ENCODE results near the gene SYCE3. TPM values are rescaled to one million over a fixed set of nuclear protein-coding genes. Genes with fewer than 3 reads are reported as not detected.

Gene SYCE3
- total and polyA plus RNA-seq, 2 donors (not counting 3 experiments of a cell fraction or from before 2014, with no cell fraction given): not detected

GRCh38 chr22:50570861-50571260, 8.1 kb upstream of the SYCE3 start:
- Histone ChIP-seq H3K79me2 (ENCODE audit: control insufficient read depth, insufficient read depth, low read length) (no peaks in the 10 kb centered on the region), H3K4me3 (replicated peaks in 1 of 3; ENCODE audit: insufficient read depth in 1 of 3, low read depth in 1 of 3, low read length in 3 of 3) (no peak overlapping the region), H4K20me1 (replicated peaks; ENCODE audit: control insufficient read depth, extremely low read depth, insufficient read depth, low read length) (no peaks in the 10 kb centered on the region), H3K9me1 (replicated peaks; ENCODE audit: control insufficient read depth, extremely low read depth, insufficient read depth, low read length) (no peaks in the 10 kb centered on the region), H3K4me1 (ENCODE audit: control insufficient read depth, extremely low read depth, insufficient read depth, low read length) (no peaks in the 10 kb centered on the region), H3K36me3 (ENCODE audit: control insufficient read depth in 2 of 2, extremely low read depth in 1 of 2, insufficient read depth in 2 of 2, low read length in 2 of 2) (no peaks in the 10 kb centered on the region), H3K4me2 (ENCODE audit: insufficient read depth, low read length) (no peak overlapping the region), H3K27ac (ENCODE audit: insufficient read depth, low read depth, low read length) (no peak overlapping the region), H3K9me3 (replicated peaks; ENCODE audit: control insufficient read depth, insufficient read depth, low read length) (no peaks in the 10 kb centered on the region), H3K27me3 (ENCODE audit: control insufficient read depth in 2 of 2, insufficient read depth in 2 of 2, low read length in 2 of 2) (no peaks in the 10 kb centered on the region), H3K9ac (replicated peaks; ENCODE audit: extremely low read depth, insufficient read depth, low read length) (no peak overlapping the region), H2AFZ (ENCODE audit: low read depth, low read length) (no peak overlapping the region)
- ChIA-PET POLR2A (no interaction called here), CTCF (interaction anchor here (2.5 kb wide), 1 partner anchor 8 kb away, joined by 12 read pairs; the partner anchor contains the start of gene SYCE3)
- FAIRE-seq (no peak), DNase-seq (ENCODE audit: low read depth, low spot score) (no peak)
- BruUV-seq (replicated peaks): no TSS peak
- no peak for TF ChIP-seq CTCF (IDR thresholded peaks at IDR 0.05; ENCODE audit: extremely low read depth in 1 of 2, insufficient read depth in 1 of 2, low read depth in 1 of 2, low read length in 2 of 2)
- TF ChIP-seq EZH2 (IDR thresholded peaks at IDR 0.05; ENCODE audit: borderline replicate concordance, low read depth, low read length, severe bottlenecking): no peak
- no peak for TF ChIP-seq POLR2A (IDR thresholded peaks at IDR 0.05; ENCODE audit: low read depth, low read length)
- TF ChIP-seq MYC (IDR thresholded peaks at IDR 0.05; ENCODE audit: low read depth, low read length): no peak
- dilution Hi-C loops (cut with MboI; ENCODE audit: extremely low pct_ligation_motif_present, low sequenced_read_pairs) (no loop called here), intact Hi-C loops (cut with micrococcal nuclease) (no loop called here)

GRCh38 chr22:50569896-50570535, 7.3 kb upstream of the SYCE3 start:
- no peaks in the 10 kb centered on the region for H3K36me3 ChIP-seq (ENCODE audit: control insufficient read depth in 2 of 2, extremely low read depth in 1 of 2, insufficient read depth in 2 of 2, low read length in 2 of 2)
- H3K9me3 ChIP-seq (replicated peaks; ENCODE audit: control insufficient read depth, insufficient read depth, low read length): no peaks in the 10 kb centered on the region
- H4K20me1 ChIP-seq (replicated peaks; ENCODE audit: control insufficient read depth, extremely low read depth, insufficient read depth, low read length): no peaks in the 10 kb centered on the region
- H3K4me1 ChIP-seq (ENCODE audit: control insufficient read depth, extremely low read depth, insufficient read depth, low read length): no peaks in the 10 kb centered on the region
- ChIA-PET CTCF (interaction anchor here (1.8 kb wide), 1 partner anchor 9 kb away, joined by 5 read pairs; no protein-coding TSS in a partner anchor), POLR2A (no interaction called here)
- DNase-seq (ENCODE audit: low read depth, low spot score) (no peak), FAIRE-seq (no peak)
- intact Hi-C loops (cut with micrococcal nuclease) (no loop called here), dilution Hi-C loops (cut with MboI; ENCODE audit: extremely low pct_ligation_motif_present, low sequenced_read_pairs) (no loop called here)
- H2AFZ ChIP-seq (ENCODE audit: low read depth, low read length): no peak overlapping the region
- no peak overlapping the region for H3K4me2 ChIP-seq (ENCODE audit: insufficient read depth, low read length)
- H3K27me3 ChIP-seq (ENCODE audit: control insufficient read depth in 2 of 2, insufficient read depth in 2 of 2, low read length in 2 of 2): no peaks in the 10 kb centered on the region
- no TSS peak for BruUV-seq (replicated peaks)
- TF ChIP-seq EZH2 (IDR thresholded peaks at IDR 0.05; ENCODE audit: borderline replicate concordance, low read depth, low read length, severe bottlenecking): no peak
- TF ChIP-seq MAX (IDR thresholded peaks at IDR 0.05; ENCODE audit: insufficient read depth, insufficient read length): no peak
- no peak for TF ChIP-seq GATA2 (IDR thresholded peaks at IDR 0.05; ENCODE audit: insufficient read depth, insufficient read length, low read depth, low read length)
- TF ChIP-seq POLR2AphosphoS5 (IDR thresholded peaks at IDR 0.05; ENCODE audit: insufficient read depth, low read depth, low read length): no peak
- no peak for TF ChIP-seq POLR2A (IDR thresholded peaks at IDR 0.05; ENCODE audit: low read depth, low read length)
- no peak overlapping the region for H3K9ac ChIP-seq (replicated peaks; ENCODE audit: extremely low read depth, insufficient read depth, low read length)
- H3K9me1 ChIP-seq (replicated peaks; ENCODE audit: control insufficient read depth, extremely low read depth, insufficient read depth, low read length): no peaks in the 10 kb centered on the region
- H3K79me2 ChIP-seq (ENCODE audit: control insufficient read depth, insufficient read depth, low read length): no peaks in the 10 kb centered on the region
- H3K27ac ChIP-seq (ENCODE audit: insufficient read depth, low read depth, low read length): no peak overlapping the region
- H3K4me3 ChIP-seq (replicated peaks in 1 of 3; ENCODE audit: insufficient read depth in 1 of 3, low read depth in 1 of 3, low read length in 3 of 3): no peak overlapping the region
